GM21423 (cell line): Measurements from ENCODE around the gene UQCRH.
A peak's percentile ranks its signal among the peaks of the same experiment; 100 is the strongest.
"Not testable (repeated sequence)": the region's sequence is repeated elsewhere in the genome, so short reads cannot be mapped to it uniquely, and the experiment has no call there.

Experiments used
- ATAC-seq: cut with Tn5 transposase; IDR thresholded peaks from one replicate; pipeline ENCODE4 v1.9.1; 2021; ENCODE audit warnings: mild to moderate bottlenecking, moderate library complexity; ENCODE audit not compliant: unreplicated experiment

The UQCRH gene

DNA sequence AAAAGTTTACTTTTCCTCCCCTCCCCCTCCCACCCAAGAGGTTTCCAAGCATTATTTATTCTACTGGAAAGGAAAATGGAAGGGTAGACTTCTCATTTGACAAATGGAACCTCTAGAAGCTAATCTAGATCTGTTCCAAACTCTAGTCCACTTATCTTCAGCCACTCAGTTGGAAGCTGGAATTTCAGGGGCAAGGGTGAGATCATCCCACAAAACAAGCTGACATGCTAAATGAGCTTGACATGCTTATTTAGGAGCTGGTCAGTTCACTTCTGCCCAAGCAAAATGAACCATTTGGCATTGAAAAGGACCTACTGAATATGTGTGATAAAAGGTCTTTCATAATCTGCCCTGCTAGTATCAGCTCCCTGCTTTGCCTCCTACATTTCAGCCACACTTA is 5.1 kb upstream of the UQCRH start:
- ATAC-seq = no peak

- ATAC-seq = no peak
These were observed 2.7 kb upstream of the UQCRH start for GRCh38 chr1:46300673-46301405.

DNA sequence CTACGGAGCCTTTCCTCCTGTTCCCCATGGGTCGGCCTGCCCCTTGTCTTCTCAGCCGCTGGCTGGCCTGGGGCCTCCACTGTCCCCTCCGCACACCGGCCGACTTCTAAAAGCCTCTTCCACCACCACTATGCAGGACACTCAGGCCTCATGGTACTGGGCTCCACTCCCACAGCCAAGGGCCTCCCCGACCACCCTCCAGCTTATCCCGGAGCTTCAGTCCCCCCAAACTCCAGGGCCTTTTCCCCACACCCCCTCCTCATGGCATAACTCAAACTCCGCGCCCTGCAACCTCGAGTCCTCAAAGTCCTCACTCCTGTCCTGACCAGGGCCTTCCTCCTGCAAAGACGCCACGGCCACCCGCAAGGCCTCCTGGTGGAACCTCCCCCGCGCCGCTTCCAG is 2.1 kb upstream of the UQCRH start:
- no peak for ATAC-seq

- ATAC-seq = peak; percentile 26
These were observed 1.5 kb upstream of the UQCRH start for GRCh38 chr1:46301808-46302640.

GRCh38 chr1:46302641-46303037 is 859 bp upstream of the UQCRH start:
- ATAC-seq = peak; percentile 5

GRCh38 chr1:46303872-46304326 is 401 bp downstream of the UQCRH start:
- no peak for ATAC-seq

DNA sequence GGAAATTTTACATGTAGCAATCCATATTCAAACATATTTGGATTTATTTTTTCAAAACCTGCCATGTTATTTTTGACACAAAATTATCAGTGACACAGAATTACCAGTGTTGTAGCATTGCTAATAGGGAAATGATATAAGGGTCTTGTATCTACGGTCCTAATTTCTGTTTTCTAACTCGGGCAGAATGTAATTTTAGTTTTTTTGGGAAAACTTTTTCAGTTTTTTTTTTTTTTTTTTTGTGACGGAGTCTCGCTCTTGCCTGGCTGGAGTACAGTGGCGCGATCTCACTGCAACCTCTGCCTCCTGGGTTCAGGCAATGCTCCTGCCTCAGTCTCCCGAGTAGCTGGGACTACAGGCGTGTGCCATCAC is 2.6 kb downstream of the UQCRH start:
- no peak for ATAC-seq

GRCh38 chr1:46309401-46310159 is 6.1 kb downstream of the UQCRH start:
- no peak for ATAC-seq

- ATAC-seq = no peak
These were observed 6.8 kb downstream of the UQCRH start for GRCh38 chr1:46310321-46310720.

GRCh38 chr1:46315669-46316403 is 12.3 kb downstream of the UQCRH start:
- ATAC-seq = no peak

DNA sequence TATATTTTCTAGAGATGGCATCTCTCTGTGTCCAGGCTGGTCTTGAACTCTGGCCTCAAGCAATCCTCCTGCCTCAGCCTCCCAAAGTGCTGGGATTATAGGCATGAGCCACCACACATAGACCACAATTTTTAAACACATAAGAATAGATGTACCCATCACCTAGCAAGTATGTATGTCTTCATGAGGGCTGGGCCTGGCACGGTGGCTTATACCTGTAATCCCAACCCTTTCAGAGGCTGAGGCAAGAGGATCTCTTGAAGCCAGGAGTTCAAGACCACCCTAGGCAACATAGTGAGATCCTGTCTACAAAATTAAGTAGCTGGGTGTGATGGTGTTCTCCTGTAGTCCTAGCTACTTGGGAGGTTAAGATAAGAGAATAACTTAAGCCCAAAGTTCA is 13.8 kb downstream of the UQCRH start:
- no peak for ATAC-seq

GRCh38 chr1:46319301-46319700 is 15.8 kb downstream of the UQCRH start:
- not testable (repeated sequence) for ATAC-seq

GRCh38 chr1:46319960-46320914 is 16.7 kb downstream of the UQCRH start:
- not testable (repeated sequence) for ATAC-seq

DNA sequence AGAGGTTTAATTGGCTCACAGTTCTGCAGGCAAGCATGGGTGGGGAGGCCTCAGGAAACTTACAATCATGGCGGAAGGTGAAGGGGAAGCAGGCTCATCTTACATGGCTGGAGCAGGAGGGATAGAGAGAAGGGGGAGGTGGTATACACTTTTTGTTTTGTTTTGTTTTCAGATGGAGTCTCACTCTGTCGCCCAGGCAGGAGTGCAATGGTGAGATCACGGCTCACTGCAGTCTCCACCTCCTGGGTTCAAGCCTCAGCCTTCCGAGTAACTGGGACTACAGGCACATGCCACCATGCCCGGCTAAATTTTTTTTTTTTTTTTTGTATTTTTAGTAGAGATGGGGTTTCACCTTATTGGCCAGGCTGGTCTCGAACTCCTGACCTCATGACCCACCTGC is 18.7 kb downstream of the UQCRH start:
- ATAC-seq = not testable (repeated sequence)

- peak; percentile 59 for ATAC-seq
These were observed 22.0 kb downstream of the UQCRH start for GRCh38 chr1:46325285-46326076.

DNA sequence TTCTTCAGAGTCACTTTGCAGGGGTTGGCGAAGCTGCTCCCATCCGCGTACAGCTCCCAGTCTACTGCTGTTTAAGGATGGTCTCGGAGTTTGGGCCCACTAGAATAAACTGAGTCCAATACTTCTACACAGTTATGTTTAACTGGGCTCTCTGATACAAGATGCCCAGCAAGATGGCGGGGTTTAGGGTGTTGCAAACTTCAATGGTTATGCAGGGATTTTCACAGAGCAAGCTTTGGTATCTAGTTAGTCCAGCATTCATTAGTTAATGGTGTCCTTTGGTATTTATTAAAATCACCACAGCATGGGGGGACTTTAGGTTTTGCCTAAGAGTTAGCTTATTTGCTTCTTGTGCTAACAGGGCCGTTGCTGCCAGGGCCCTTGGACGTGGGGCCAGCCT is 24.7 kb downstream of the UQCRH start:
- ATAC-seq = not testable (repeated sequence)

GRCh38 chr1:46329807-46330206 is 26.3 kb downstream of the UQCRH start:
- ATAC-seq = not testable (repeated sequence)

GRCh38 chr1:46330381-46330780 is 26.9 kb downstream of the UQCRH start:
- not testable (repeated sequence) for ATAC-seq
